ENCODE results near the gene IFT122. TPM values are rescaled to one million over a fixed set of nuclear protein-coding genes. Genes with fewer than 3 reads are reported as not detected.
"Not testable (repeated sequence)": the region's sequence is repeated elsewhere in the genome, so short reads cannot be mapped to it uniquely, and the experiment has no call there.

IFT122 gene
- total RNA-seq, 1 experiment from 2014 or later, result 35.5 TPM

DNA sequence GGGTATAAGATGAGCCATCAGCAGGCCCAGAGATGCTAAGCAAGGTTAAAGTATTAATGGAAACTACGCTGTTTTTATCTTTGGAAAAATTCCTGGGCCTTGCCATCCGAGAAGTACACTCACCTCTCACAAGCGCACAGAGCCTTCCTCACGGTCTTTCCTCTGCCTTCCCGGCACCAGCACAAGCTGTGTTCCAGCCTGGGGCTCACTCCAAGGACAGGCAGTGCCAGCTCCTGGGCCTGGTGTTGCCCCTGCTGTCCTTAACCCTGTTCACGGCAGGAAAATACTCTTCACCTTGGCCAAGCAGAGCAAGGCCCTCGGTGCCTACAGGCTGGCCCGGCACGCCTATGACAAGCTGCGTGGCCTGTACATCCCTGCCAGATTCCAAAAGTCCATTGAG lies 74.1 kb downstream of the IFT122 start:
- DNase-seq, result no peak
- Mint-ChIP-seq H3K27ac (ENCODE audit: unreplicated experiment) (no peak overlapping the region), H3K4me1 (ENCODE audit: low read depth, unreplicated experiment) (no peaks in the 10 kb centered on the region), H3K9me3 (ENCODE audit: low read depth, unreplicated experiment) (no peaks in the 10 kb centered on the region), H3K27me3 (ENCODE audit: unreplicated experiment) (no peaks in the 10 kb centered on the region), H3K4me3 (ENCODE audit: low read depth, unreplicated experiment) (no peak overlapping the region), H3K36me3 (ENCODE audit: insufficient read depth, unreplicated experiment) (no peaks in the 10 kb centered on the region)
- CTCF ChIA-PET, result no interaction called here
- TF ChIP-seq, protein P1, sequence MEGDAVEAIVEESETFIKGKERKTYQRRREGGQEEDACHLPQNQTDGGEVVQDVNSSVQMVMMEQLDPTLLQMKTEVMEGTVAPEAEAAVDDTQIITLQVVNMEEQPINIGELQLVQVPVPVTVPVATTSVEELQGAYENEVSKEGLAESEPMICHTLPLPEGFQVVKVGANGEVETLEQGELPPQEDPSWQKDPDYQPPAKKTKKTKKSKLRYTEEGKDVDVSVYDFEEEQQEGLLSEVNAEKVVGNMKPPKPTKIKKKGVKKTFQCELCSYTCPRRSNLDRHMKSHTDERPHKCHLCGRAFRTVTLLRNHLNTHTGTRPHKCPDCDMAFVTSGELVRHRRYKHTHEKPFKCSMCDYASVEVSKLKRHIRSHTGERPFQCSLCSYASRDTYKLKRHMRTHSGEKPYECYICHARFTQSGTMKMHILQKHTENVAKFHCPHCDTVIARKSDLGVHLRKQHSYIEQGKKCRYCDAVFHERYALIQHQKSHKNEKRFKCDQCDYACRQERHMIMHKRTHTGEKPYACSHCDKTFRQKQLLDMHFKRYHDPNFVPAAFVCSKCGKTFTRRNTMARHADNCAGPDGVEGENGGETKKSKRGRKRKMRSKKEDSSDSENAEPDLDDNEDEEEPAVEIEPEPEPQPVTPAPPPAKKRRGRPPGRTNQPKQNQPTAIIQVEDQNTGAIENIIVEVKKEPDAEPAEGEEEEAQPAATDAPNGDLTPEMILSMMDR (IDR thresholded peaks at IDR 0.05; ENCODE audit: unreplicated experiment), result no peak
- BruUV-seq (replicated peaks), result no TSS peak
- intact Hi-C loops (cut with micrococcal nuclease; ENCODE audit: unreplicated experiment), result no loop called here

DNA sequence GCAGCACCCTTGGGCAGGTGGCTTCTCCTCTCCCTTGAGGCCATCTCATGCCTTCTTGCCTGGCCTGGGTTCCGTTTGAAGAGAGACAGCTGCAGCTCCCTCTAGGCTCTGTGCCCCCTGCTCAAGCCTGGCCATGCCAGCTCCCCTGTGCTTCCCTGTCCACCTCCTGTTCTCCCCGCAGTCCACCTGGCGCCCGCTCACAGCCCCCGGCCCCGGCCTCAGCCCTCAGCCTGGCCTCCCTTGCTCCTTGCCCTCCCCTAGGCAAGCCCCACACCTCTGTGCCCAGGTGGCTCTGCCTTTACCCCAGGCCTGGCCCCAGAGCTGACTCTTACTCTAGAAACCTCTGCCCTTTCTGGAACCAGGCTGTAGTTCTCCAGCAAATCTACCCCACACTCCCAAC lies 74.5 kb downstream of the IFT122 start:
- H3K4me1 Mint-ChIP-seq (ENCODE audit: low read depth, unreplicated experiment), result no peaks in the 10 kb centered on the region
- no peaks in the 10 kb centered on the region for H3K36me3 Mint-ChIP-seq (ENCODE audit: insufficient read depth, unreplicated experiment)
- intact Hi-C loops (cut with micrococcal nuclease; ENCODE audit: unreplicated experiment), result no loop called here
- no TSS peak for BruUV-seq (replicated peaks)
- TF ChIP-seq, protein P1 (IDR thresholded peaks at IDR 0.05; ENCODE audit: unreplicated experiment), result no peak
- no peaks in the 10 kb centered on the region for H3K9me3 Mint-ChIP-seq (ENCODE audit: low read depth, unreplicated experiment)
- no peak for DNase-seq
- H3K4me3 Mint-ChIP-seq (ENCODE audit: low read depth, unreplicated experiment), result no peak overlapping the region
- no peaks in the 10 kb centered on the region for H3K27me3 Mint-ChIP-seq (ENCODE audit: unreplicated experiment)
- H3K27ac Mint-ChIP-seq (ENCODE audit: unreplicated experiment), result no peak overlapping the region
- CTCF ChIA-PET, result no interaction called here

DNA sequence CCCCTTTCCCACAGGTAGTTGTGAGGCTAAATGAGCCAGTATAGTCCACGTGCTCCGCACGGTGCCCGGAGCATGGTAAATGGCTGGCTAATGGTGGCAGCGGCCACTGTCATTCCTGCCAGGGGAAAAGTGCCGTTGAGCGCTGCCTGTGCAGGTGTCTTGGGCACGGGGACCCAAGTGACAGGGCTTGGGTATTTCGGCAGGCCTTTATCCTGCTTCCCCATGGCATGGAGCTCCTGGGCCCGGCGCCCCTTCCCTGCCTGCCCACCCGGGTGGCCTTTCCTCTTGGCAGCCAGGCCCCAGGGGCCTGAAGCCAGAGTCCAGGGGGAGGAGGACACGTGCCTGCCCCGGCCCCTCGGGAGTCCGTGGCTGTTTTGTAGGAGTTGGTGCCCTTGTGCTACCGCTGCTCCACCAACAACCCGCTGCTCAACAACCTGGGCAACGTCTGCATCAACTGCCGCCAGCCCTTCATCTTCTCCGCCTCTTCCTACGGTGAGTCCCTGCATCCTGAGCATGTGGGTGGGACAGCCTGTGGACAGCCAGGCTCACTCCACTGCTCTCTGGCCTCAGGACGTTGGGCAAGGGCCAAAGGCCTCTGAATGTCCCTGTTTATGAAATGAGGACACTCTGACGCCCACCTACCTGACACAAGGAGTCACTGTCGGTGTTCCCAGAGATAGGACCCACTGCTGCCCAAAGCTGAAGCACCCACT lies 75.2 kb downstream of the IFT122 start:
- H3K9me3 Mint-ChIP-seq (ENCODE audit: low read depth, unreplicated experiment); BruUV-seq (replicated peaks); H3K36me3 Mint-ChIP-seq (ENCODE audit: insufficient read depth, unreplicated experiment); H3K4me1 Mint-ChIP-seq (ENCODE audit: low read depth, unreplicated experiment); H3K4me3 Mint-ChIP-seq (ENCODE audit: low read depth, unreplicated experiment); DNase-seq; H3K27ac Mint-ChIP-seq (ENCODE audit: unreplicated experiment); CTCF ChIA-PET; intact Hi-C loops (cut with micrococcal nuclease; ENCODE audit: unreplicated experiment); H3K27me3 Mint-ChIP-seq (ENCODE audit: unreplicated experiment): not testable (repeated sequence)

DNA sequence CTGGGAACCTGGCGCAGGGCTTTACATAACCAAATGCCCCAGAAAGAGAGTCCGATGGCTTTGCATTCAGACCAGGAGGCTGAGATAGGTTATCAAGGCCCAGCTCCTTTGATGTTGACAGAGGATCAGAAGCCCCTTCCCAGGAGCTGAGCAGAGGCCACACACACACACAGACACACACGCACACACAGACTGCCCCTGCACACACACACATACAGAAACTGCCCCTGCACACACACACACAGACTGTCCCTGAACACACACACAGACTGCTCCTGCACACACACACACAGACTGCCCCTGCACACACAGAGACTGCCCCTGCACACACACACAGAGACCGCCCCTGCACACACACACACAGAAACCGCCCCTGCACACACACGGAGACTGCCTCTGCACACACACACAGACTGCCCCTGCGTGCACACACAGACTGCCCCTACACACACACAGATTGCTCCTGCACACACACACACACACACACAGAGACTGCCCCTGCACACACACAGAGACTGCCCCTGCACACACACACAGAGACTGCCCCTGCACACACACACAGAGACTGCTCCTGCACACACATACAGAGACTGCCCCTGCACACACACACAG lies 75.9 kb downstream of the IFT122 start:
- H3K27ac Mint-ChIP-seq (ENCODE audit: unreplicated experiment); H3K36me3 Mint-ChIP-seq (ENCODE audit: insufficient read depth, unreplicated experiment); BruUV-seq (replicated peaks); H3K27me3 Mint-ChIP-seq (ENCODE audit: unreplicated experiment); H3K4me1 Mint-ChIP-seq (ENCODE audit: low read depth, unreplicated experiment); CTCF ChIA-PET; H3K9me3 Mint-ChIP-seq (ENCODE audit: low read depth, unreplicated experiment); intact Hi-C loops (cut with micrococcal nuclease; ENCODE audit: unreplicated experiment); DNase-seq; H3K4me3 Mint-ChIP-seq (ENCODE audit: low read depth, unreplicated experiment): not testable (repeated sequence)

DNA sequence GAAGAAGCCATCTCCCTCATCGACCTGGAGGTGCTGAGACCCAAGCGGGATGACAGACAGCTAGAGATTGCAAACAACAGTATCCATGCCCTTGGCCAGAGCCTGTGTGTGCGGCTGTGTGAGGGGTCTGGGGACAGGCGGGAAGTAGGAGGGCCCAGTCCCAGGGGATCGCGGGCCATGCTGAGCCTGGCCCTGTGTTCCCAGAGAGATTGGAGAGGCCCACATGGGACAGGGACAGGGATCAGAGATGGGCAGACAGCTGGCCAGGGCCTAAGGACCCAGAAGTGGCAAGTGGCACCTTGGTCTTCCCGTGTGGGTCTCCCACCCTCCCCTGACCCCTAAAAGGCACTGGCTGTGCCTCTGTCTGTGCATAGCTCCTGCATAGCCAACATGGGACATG lies 77.5 kb downstream of the IFT122 start:
- peaks cover under 1% of the 10 kb centered on the region for H3K27me3 Mint-ChIP-seq (ENCODE audit: unreplicated experiment)
- H3K4me3 Mint-ChIP-seq (ENCODE audit: low read depth, unreplicated experiment), result no peak overlapping the region
- no peak for DNase-seq
- H3K9me3 Mint-ChIP-seq (ENCODE audit: low read depth, unreplicated experiment), result no peaks in the 10 kb centered on the region
- intact Hi-C loops (cut with micrococcal nuclease; ENCODE audit: unreplicated experiment), result no loop called here
- no peaks in the 10 kb centered on the region for H3K4me1 Mint-ChIP-seq (ENCODE audit: low read depth, unreplicated experiment)
- no TSS peak for BruUV-seq (replicated peaks)
- TF ChIP-seq, protein P1 (IDR thresholded peaks at IDR 0.05; ENCODE audit: unreplicated experiment), result no peak
- CTCF ChIA-PET, result interaction anchor here (0.6 kb wide), 1 partner anchor 593 kb away, joined by 3 read pairs; no protein-coding TSS in a partner anchor
- H3K27ac Mint-ChIP-seq (ENCODE audit: unreplicated experiment), result no peak overlapping the region
- H3K36me3 Mint-ChIP-seq (ENCODE audit: insufficient read depth, unreplicated experiment), result no peaks in the 10 kb centered on the region

Measured in Calu3 (cell line).